ENCODE results near the gene MAP7D1.
"Not testable (repeated sequence)": the region's sequence is repeated elsewhere in the genome, so short reads cannot be mapped to it uniquely, and the experiment has no call there.

Gene MAP7D1

GRCh38 chr1:36211841-36212240 is 55.9 kb downstream of the MAP7D1 start:
- no peak overlapping the region for H3K4me3 ChIP-seq (ENCODE audit: low read length)
- DNase-seq (ENCODE audit: low read depth) = peak; percentile 47
- TF ChIP-seq CTCF (IDR thresholded peaks at IDR 0.05; ENCODE audit: insufficient read depth, low read depth, low read length, missing control alignments) = no peak

GRCh38 chr1:36212782-36213181 is 56.8 kb downstream of the MAP7D1 start:
- DNase-seq (ENCODE audit: low read depth) = peak; percentile 38
- H3K4me3 ChIP-seq (ENCODE audit: low read length) = no peak overlapping the region
- TF ChIP-seq CTCF (IDR thresholded peaks at IDR 0.05; ENCODE audit: insufficient read depth, low read depth, low read length, missing control alignments) = no peak

- H3K4me3 ChIP-seq (ENCODE audit: low read length) = no peak overlapping the region
- peak; percentile 52 for TF ChIP-seq CTCF (IDR thresholded peaks at IDR 0.05; ENCODE audit: insufficient read depth, low read depth, low read length, missing control alignments)
- DNase-seq (ENCODE audit: low read depth) = peak; percentile 61
Measured at GRCh38 chr1:36217670-36218069, 61.7 kb downstream of the MAP7D1 start.

GRCh38 chr1:36221901-36222300 is 65.9 kb downstream of the MAP7D1 start:
- not testable (repeated sequence) for DNase-seq (ENCODE audit: low read depth); H3K4me3 ChIP-seq (ENCODE audit: low read length)

GRCh38 chr1:36222481-36223380 is 66.8 kb downstream of the MAP7D1 start:
- DNase-seq (ENCODE audit: low read depth) = no peak
- H3K4me3 ChIP-seq (ENCODE audit: low read length) = no peak overlapping the region
- TF ChIP-seq CTCF (IDR thresholded peaks at IDR 0.05; ENCODE audit: insufficient read depth, low read depth, low read length, missing control alignments) = no peak

GRCh38 chr1:36223381-36223995 is 67.5 kb downstream of the MAP7D1 start:
- H3K4me3 ChIP-seq (ENCODE audit: low read length) = peak overlapping the region; percentile 81
- peak; percentile 43 for DNase-seq (ENCODE audit: low read depth)
- TF ChIP-seq CTCF (IDR thresholded peaks at IDR 0.05; ENCODE audit: insufficient read depth, low read depth, low read length, missing control alignments) = no peak

- TF ChIP-seq CTCF (IDR thresholded peaks at IDR 0.05; ENCODE audit: insufficient read depth, low read depth, low read length, missing control alignments) = no peak
- peak within 1 kb of the TSS; percentile 97 for H3K4me3 ChIP-seq (ENCODE audit: low read length)
- DNase-seq (ENCODE audit: low read depth) = peak; percentile 100
Measured at GRCh38 chr1:36223996-36224536, 68.1 kb downstream of the MAP7D1 start, which contains the start of gene THRAP3. TSS of gene THRAP3 (plus strand) at chr1:36224443. CDS start at chr1:36282564, 58,121 bp downstream.
